ENCODE results near the gene CAGE1. TPM values are rescaled to one million over a fixed set of nuclear protein-coding genes. Genes with fewer than 3 reads are reported as not detected.

Gene CAGE1
- total RNA-seq, 2 experiments from 2014 or later = 0.11 to 0.18 TPM

GRCh38 chr6:7409740-7410139 is 20.2 kb upstream of the CAGE1 start:
- no peak for TF ChIP-seq CTCF (IDR thresholded peaks at IDR 0.05)
- DNase-seq (no peak), ATAC-seq (no peak)
- Mint-ChIP-seq H3K4me3 (no peak overlapping the region), H3K9me3 (no peaks in the 10 kb centered on the region), H3K4me1 (ENCODE audit: low read depth) (no peaks in the 10 kb centered on the region), H3K27me3 (no peaks in the 10 kb centered on the region), H3K36me3 (ENCODE audit: low read depth) (peaks cover 53% of the 10 kb centered on the region), H3K27ac (no peak overlapping the region)
- CTCF ChIA-PET = interaction anchor here (1.1 to 1.5 kb wide), 3 partner anchors 40 to 134 kb away, joined by 3 read pairs; no protein-coding TSS in a partner anchor
- intact Hi-C loops (cut with micrococcal nuclease) = loop anchor here (5.0 to 10.0 kb wide), 2 partner anchors 132 to 205 kb away; no protein-coding TSS in a partner anchor
- POLR2A ChIA-PET = no interaction called here

- Mint-ChIP-seq H3K9me3 (no peaks in the 10 kb centered on the region), H3K4me1 (ENCODE audit: low read depth) (no peaks in the 10 kb centered on the region), H3K4me3 (no peak overlapping the region), H3K36me3 (ENCODE audit: low read depth) (peaks cover 56% of the 10 kb centered on the region), H3K27ac (no peak overlapping the region), H3K27me3 (no peaks in the 10 kb centered on the region)
- ChIA-PET POLR2A (no interaction called here), CTCF (no interaction called here)
- TF ChIP-seq CTCF (IDR thresholded peaks at IDR 0.05) = no peak
- no peak for DNase-seq
- intact Hi-C loops (cut with micrococcal nuclease) = no loop called here
- ATAC-seq = no peak
These were observed 17.2 kb upstream of the CAGE1 start for GRCh38 chr6:7406743-7407142.

GRCh38 chr6:7404546-7404945 is 15.0 kb upstream of the CAGE1 start:
- Mint-ChIP-seq H3K9me3 (no peaks in the 10 kb centered on the region), H3K27me3 (no peaks in the 10 kb centered on the region), H3K27ac (no peak overlapping the region), H3K4me3 (no peak overlapping the region), H3K36me3 (ENCODE audit: low read depth) (peaks cover 55% of the 10 kb centered on the region), H3K4me1 (ENCODE audit: low read depth) (no peaks in the 10 kb centered on the region)
- ChIA-PET POLR2A (no interaction called here), CTCF (no interaction called here)
- no peak for TF ChIP-seq CTCF (IDR thresholded peaks at IDR 0.05)
- ATAC-seq (no peak), DNase-seq (no peak)
- intact Hi-C loops (cut with micrococcal nuclease) = no loop called here

GRCh38 chr6:7402716-7403115 is 13.2 kb upstream of the CAGE1 start:
- DNase-seq (no peak), ATAC-seq (no peak)
- CTCF ChIA-PET = no interaction called here
- Mint-ChIP-seq H3K4me3 (no peak overlapping the region), H3K9me3 (no peaks in the 10 kb centered on the region), H3K27ac (no peak overlapping the region), H3K36me3 (ENCODE audit: low read depth) (peaks cover 55% of the 10 kb centered on the region), H3K4me1 (ENCODE audit: low read depth) (no peaks in the 10 kb centered on the region), H3K27me3 (no peaks in the 10 kb centered on the region)
- intact Hi-C loops (cut with micrococcal nuclease) = no loop called here
- POLR2A ChIA-PET = no interaction called here
- no peak for TF ChIP-seq CTCF (IDR thresholded peaks at IDR 0.05)

GRCh38 chr6:7401075-7401474 is 11.5 kb upstream of the CAGE1 start:
- no peak overlapping the region for H3K27ac Mint-ChIP-seq
- peaks cover 46% of the 10 kb centered on the region for H3K36me3 Mint-ChIP-seq (ENCODE audit: low read depth)
- no peak overlapping the region for H3K4me3 Mint-ChIP-seq

More at GRCh38 chr6:7401075-7401474, 11.5 kb upstream of the CAGE1 start:
- no peak for TF ChIP-seq CTCF (IDR thresholded peaks at IDR 0.05)
- DNase-seq = no peak
- ChIA-PET POLR2A (interaction anchor here (1.4 kb wide), 1 partner anchor 11 kb away, joined by 7 read pairs; the partner anchor contains the start of genes CAGE1 and RIOK1), CTCF (interaction anchor here (1.1 to 1.9 kb wide), 2 partner anchors 10 to 15 kb away, joined by 3 to 8 read pairs; no protein-coding TSS in a partner anchor)
- no peaks in the 10 kb centered on the region for H3K4me1 Mint-ChIP-seq (ENCODE audit: low read depth)
- H3K27me3 Mint-ChIP-seq = no peaks in the 10 kb centered on the region
- intact Hi-C loops (cut with micrococcal nuclease) = no loop called here
- no peak for ATAC-seq
- no peaks in the 10 kb centered on the region for H3K9me3 Mint-ChIP-seq

Measured in activated CD8-positive, alpha-beta T cell treated with anti-CD3 and anti-CD28 coated beads for 36 hours (primary cell).